K562 (cell line): Measurements from ENCODE around the gene CMTM4. TPM values are rescaled to one million over a fixed set of nuclear protein-coding genes. Genes with fewer than 3 reads are reported as not detected.
A peak's percentile ranks its signal among the peaks of the same experiment; 100 is the strongest.

Experiments used
- BHLHE40 ChIP-seq: IDR thresholded peaks from 2 replicates; pipeline ENCODE4 v1.6.1; 2011; ENCODE audit warnings: low read length, improper control_type of control experiment
- ETV6 ChIP-seq, 3 experiments: fragments of 150-350 bp in 1 of 3; sonication (generic) in 1 of 3; formaldehyde crosslinking in 1 of 3; IDR thresholded peaks; 2 replicates each; pipeline versions ENCODE4 v1.6.1 to v1.8.0; 2014 to 2022; ENCODE audit warnings: borderline replicate concordance in 2 of 3, low read depth in 2 of 3, antibody characterized with exemption in 1 of 3, low read length in 1 of 3, mild to moderate bottlenecking in 1 of 3, missing genetic modification reagents in 1 of 3
- JUND ChIP-seq, 2 experiments: IDR thresholded peaks; 2 replicates in 1 of 2; 3 replicates in 1 of 2; pipeline ENCODE4 v1.6.1; 2011; ENCODE audit warnings: borderline replicate concordance in 2 of 2, low read depth in 2 of 2, low read length in 2 of 2, improper control_type of control experiment in 1 of 2, missing biosample characterization in 1 of 2, missing genetic modification characterization in 1 of 2, missing genetic modification reagents in 1 of 2
- SIN3B ChIP-seq: fragments of 450-650 bp; IDR thresholded peaks from 2 replicates; pipeline ENCODE4 v1.6.1; 2017; ENCODE audit warnings: low read depth, mild to moderate bottlenecking, moderate library complexity
- SLC30A9 ChIP-seq: fragments of 250-450 bp; sonication (Bioruptor Pico); IDR thresholded peaks from 2 replicates; pipeline ENCODE4 v1.8.0; 2022; ENCODE audit warnings: mild to moderate bottlenecking, moderate library complexity
- XRCC3 ChIP-seq: fragments of 450-650 bp; IDR thresholded peaks from 2 replicates; pipeline ENCODE4 v1.6.1; 2017; ENCODE audit warnings: mild to moderate bottlenecking, moderate library complexity
- ZNF121 ChIP-seq: sonication (generic); formaldehyde crosslinking; conservative IDR thresholded peaks from 2 replicates; pipeline ENCODE4 v1.8.0; 2022; ENCODE audit warnings: missing genetic modification reagents
- ZNF263 ChIP-seq: sonication (generic); formaldehyde crosslinking; IDR thresholded peaks from 2 replicates; pipeline ENCODE4 v1.8.0; 2022; ENCODE audit warnings: mild to moderate bottlenecking, missing genetic modification reagents, borderline replicate concordance
- ZNF764 ChIP-seq: fragments of 250-450 bp; sonication (Bioruptor Pico); IDR thresholded peaks from 2 replicates; pipeline ENCODE4 v1.4.0; 2020; ENCODE audit warnings: low read depth, mild to moderate bottlenecking, moderate library complexity
- polyA plus RNA-seq, 8 experiments: library from polyadenylated mRNA; depleted of rRNA in 4 of 8; stranded (reverse) in 5 of 8; unstranded in 3 of 8; fragments of >200 nt; fragmentation: Nextera tagmentation in 2 of 8; fragmentation: Illumina TruSeq in 1 of 8; extraction: Ambion mirVana in 2 of 8; extraction: Trizol in 1 of 8; gene quantifications; 2 replicates each; pipeline versions ENCODE4 v1.2.1 to v1.2.3, GENCODE V29; 2011 to 2014; ENCODE audit warnings: inconsistent platforms in 1 of 8, missing spikeins in 1 of 8
- total RNA-seq, 7 experiments: library from RNA; depleted of rRNA in 6 of 7; stranded (reverse); fragments of >200 nt in 6 of 7; fragmentation: Illumina TruSeq in 2 of 7; extraction: Trizol in 2 of 7; gene quantifications; 2 replicates each; pipeline versions ENCODE4 v1.2.1 to v1.2.3, GENCODE V29; 2011 to 2021; ENCODE audit warnings: low replicate concordance in 1 of 7
- TF ChIP-seq, protein P1 (sequence below): fragments of 250-450 bp; sonication (Bioruptor Pico); IDR thresholded peaks from 2 replicates; pipeline ENCODE4 v1.9.0; 2021; ENCODE audit warnings: mild to moderate bottlenecking, inconsistent platforms
- TF ChIP-seq, protein P2 (sequence below): sonication (generic); formaldehyde crosslinking; IDR thresholded peaks from 2 replicates; pipeline ENCODE4 v1.8.0; 2023; ENCODE audit warnings: mild to moderate bottlenecking, missing genetic modification reagents
- TF ChIP-seq, protein P3 (sequence below): conservative IDR thresholded peaks from 2 replicates; pipeline ENCODE4 v1.6.1; 2011; ENCODE audit warnings: low read depth, mild to moderate bottlenecking, low read length; ENCODE audit not compliant: control insufficient read depth
- TF ChIP-seq, protein P4 (sequence below), 2 experiments: fragments of 450-650 bp; IDR thresholded peaks; 2 replicates each; pipeline ENCODE4 v1.6.1; 2018; ENCODE audit warnings: mild to moderate bottlenecking in 2 of 2, low read depth in 1 of 2; ENCODE audit not compliant: partially characterized antibody in 2 of 2

Gene CMTM4
- total and polyA plus RNA-seq, 9 of the 15 experiments (the other 6 are each of a cell fraction or from before 2014, with no cell fraction given): 2.0 to 21.3 (median 12.5) TPM

DNA sequence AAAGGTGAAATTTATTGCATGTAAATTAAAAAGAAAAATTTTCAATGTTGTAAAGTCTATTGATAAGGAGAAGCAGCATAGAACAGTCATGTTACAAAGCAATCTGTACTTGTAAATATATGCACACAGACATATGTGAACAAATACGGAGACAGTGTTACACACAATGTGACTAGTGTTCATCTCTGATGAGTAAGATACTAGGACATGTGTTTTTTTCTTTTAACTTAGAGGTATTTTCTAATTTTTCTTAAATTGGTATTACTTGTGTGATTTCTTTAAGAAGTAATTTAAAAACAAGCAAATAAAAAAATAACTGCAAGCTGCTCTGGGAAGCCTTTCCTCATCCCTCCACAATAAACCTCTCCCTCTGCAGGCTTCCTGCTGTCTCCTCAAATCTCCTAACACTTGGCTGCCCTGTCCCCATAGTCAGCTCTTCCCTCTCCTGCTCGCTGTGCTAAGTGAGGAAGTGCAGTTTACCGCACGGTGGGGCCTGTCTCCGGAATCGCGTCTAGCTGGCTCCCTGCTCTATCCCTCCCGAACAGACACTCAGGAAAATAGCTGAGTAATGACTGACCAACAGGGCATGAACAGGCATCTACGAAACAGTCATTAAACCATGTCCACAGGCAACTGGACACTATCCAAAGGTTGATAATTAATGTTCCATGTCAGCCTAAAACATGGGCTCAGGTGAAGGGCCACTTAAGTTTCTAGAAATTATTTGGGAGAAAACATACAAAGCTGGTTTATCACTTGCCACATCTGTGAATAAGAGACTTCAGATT is 35.9 kb downstream of the CMTM4 start (continued):
- TF ChIP-seq JUND (IDR thresholded peaks at IDR 0.05; ENCODE audit: borderline replicate concordance, low read depth, low read length) (peak; percentile 66; the same call in 1 of the 2 replicates), JUND (tag; IDR thresholded peaks at IDR 0.05; ENCODE audit: borderline replicate concordance, low read depth, low read length) (peak; percentile 58; the same call in 1 of the 3 replicates), ZNF263 (CRISPR knock-in tag) (no peak), ZNF764 (CRISPR knock-in tag) (no peak), SLC30A9 (CRISPR knock-in tag) (no peak), BHLHE40 (no peak), ETV6 (IDR thresholded peaks at IDR 0.05; ENCODE audit: borderline replicate concordance in 1 of 2, low read depth in 2 of 2, low read length in 1 of 2) (0 out of 4 replicates have a peak, but pooled peaks of 1 of the 2 experiments have one; percentile 12), ETV6 (CRISPR knock-in tag; IDR thresholded peaks at IDR 0.05; ENCODE audit: borderline replicate concordance) (no peak), ZNF121 (CRISPR knock-in tag) (no peak), SIN3B (no peak), XRCC3 (no peak)
- TF ChIP-seq, protein P1, sequence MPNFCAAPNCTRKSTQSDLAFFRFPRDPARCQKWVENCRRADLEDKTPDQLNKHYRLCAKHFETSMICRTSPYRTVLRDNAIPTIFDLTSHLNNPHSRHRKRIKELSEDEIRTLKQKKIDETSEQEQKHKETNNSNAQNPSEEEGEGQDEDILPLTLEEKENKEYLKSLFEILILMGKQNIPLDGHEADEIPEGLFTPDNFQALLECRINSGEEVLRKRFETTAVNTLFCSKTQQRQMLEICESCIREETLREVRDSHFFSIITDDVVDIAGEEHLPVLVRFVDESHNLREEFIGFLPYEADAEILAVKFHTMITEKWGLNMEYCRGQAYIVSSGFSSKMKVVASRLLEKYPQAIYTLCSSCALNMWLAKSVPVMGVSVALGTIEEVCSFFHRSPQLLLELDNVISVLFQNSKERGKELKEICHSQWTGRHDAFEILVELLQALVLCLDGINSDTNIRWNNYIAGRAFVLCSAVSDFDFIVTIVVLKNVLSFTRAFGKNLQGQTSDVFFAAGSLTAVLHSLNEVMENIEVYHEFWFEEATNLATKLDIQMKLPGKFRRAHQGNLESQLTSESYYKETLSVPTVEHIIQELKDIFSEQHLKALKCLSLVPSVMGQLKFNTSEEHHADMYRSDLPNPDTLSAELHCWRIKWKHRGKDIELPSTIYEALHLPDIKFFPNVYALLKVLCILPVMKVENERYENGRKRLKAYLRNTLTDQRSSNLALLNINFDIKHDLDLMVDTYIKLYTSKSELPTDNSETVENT (CRISPR knock-in tag): no peak
- TF ChIP-seq, protein P2, sequence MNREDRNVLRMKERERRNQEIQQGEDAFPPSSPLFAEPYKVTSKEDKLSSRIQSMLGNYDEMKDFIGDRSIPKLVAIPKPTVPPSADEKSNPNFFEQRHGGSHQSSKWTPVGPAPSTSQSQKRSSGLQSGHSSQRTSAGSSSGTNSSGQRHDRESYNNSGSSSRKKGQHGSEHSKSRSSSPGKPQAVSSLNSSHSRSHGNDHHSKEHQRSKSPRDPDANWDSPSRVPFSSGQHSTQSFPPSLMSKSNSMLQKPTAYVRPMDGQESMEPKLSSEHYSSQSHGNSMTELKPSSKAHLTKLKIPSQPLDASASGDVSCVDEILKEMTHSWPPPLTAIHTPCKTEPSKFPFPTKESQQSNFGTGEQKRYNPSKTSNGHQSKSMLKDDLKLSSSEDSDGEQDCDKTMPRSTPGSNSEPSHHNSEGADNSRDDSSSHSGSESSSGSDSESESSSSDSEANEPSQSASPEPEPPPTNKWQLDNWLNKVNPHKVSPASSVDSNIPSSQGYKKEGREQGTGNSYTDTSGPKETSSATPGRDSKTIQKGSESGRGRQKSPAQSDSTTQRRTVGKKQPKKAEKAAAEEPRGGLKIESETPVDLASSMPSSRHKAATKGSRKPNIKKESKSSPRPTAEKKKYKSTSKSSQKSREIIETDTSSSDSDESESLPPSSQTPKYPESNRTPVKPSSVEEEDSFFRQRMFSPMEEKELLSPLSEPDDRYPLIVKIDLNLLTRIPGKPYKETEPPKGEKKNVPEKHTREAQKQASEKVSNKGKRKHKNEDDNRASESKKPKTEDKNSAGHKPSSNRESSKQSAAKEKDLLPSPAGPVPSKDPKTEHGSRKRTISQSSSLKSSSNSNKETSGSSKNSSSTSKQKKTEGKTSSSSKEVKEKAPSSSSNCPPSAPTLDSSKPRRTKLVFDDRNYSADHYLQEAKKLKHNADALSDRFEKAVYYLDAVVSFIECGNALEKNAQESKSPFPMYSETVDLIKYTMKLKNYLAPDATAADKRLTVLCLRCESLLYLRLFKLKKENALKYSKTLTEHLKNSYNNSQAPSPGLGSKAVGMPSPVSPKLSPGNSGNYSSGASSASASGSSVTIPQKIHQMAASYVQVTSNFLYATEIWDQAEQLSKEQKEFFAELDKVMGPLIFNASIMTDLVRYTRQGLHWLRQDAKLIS (CRISPR knock-in tag): no peak
- TF ChIP-seq, protein P3, sequence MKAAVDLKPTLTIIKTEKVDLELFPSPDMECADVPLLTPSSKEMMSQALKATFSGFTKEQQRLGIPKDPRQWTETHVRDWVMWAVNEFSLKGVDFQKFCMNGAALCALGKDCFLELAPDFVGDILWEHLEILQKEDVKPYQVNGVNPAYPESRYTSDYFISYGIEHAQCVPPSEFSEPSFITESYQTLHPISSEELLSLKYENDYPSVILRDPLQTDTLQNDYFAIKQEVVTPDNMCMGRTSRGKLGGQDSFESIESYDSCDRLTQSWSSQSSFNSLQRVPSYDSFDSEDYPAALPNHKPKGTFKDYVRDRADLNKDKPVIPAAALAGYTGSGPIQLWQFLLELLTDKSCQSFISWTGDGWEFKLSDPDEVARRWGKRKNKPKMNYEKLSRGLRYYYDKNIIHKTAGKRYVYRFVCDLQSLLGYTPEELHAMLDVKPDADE: no peak; the same call in 1 of the 2 replicates
- TF ChIP-seq, protein P4, sequence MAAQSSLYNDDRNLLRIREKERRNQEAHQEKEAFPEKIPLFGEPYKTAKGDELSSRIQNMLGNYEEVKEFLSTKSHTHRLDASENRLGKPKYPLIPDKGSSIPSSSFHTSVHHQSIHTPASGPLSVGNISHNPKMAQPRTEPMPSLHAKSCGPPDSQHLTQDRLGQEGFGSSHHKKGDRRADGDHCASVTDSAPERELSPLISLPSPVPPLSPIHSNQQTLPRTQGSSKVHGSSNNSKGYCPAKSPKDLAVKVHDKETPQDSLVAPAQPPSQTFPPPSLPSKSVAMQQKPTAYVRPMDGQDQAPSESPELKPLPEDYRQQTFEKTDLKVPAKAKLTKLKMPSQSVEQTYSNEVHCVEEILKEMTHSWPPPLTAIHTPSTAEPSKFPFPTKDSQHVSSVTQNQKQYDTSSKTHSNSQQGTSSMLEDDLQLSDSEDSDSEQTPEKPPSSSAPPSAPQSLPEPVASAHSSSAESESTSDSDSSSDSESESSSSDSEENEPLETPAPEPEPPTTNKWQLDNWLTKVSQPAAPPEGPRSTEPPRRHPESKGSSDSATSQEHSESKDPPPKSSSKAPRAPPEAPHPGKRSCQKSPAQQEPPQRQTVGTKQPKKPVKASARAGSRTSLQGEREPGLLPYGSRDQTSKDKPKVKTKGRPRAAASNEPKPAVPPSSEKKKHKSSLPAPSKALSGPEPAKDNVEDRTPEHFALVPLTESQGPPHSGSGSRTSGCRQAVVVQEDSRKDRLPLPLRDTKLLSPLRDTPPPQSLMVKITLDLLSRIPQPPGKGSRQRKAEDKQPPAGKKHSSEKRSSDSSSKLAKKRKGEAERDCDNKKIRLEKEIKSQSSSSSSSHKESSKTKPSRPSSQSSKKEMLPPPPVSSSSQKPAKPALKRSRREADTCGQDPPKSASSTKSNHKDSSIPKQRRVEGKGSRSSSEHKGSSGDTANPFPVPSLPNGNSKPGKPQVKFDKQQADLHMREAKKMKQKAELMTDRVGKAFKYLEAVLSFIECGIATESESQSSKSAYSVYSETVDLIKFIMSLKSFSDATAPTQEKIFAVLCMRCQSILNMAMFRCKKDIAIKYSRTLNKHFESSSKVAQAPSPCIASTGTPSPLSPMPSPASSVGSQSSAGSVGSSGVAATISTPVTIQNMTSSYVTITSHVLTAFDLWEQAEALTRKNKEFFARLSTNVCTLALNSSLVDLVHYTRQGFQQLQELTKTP (IDR thresholded peaks at IDR 0.05; ENCODE audit: low read depth in 1 of 2, partially characterized antibody in 2 of 2): peak in 1 of 2 experiments; percentile 57
